ENCODE results near the gene C20orf144. TPM values are rescaled to one million over a fixed set of nuclear protein-coding genes. Genes with fewer than 3 reads are reported as not detected.

Gene C20orf144
- total and polyA plus RNA-seq, 2 experiments from 2014 or later: 0.26 to 0.66 TPM

DNA sequence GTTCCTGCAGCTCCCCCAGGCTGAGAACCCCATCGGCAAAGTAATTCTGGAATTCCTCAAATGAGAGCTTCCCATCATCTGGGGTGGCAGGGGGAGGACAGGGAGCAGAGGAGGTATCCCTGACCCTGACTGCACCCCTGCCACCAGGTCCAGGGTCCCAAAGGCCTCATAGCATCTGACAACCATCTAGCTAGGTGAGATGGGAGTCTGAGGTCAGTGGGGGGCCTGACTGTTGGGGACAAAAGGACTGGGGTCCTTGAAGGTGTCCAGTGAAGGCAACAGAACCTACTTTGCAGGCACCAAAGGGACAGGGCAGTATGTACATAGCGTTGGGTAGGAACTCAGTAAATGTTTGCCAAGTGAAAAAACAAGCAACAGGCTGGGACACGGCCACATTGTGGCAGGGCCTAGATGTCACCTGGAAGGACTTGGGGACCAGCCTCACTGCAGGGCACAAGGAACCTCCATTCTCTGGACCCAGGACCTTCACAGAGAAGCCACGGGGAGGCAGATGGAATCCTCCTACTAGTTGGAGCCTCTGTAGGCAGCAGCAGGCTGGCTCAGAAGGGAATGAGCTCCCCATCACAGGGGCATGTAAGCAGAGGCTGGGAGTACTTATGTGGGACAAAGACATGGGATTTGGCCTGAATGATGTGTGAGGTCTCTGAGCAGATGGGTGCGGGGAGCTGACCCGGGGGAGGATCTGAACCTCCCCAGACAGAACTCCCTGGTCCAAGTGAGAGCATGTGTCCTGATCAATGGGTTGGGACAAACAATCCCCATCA, 8.8 kb downstream of the C20orf144 start:
- no peak overlapping the region for H3K27ac Mint-ChIP-seq
- H3K4me3 Mint-ChIP-seq: no peak overlapping the region
- H3K36me3 Mint-ChIP-seq (ENCODE audit: low read depth): peaks cover 35% of the 10 kb centered on the region
- H3F3A ChIP-seq (replicated peaks; ENCODE audit: low read depth): peaks cover 14% of the 10 kb centered on the region; the same call in 1 of the 2 replicates
- no peak for ATAC-seq
- peaks cover 26% of the 10 kb centered on the region for H3K27me3 Mint-ChIP-seq (ENCODE audit: insufficient read depth, low read depth, poor library complexity)
- H3K4me1 ChIP-seq (ENCODE audit: insufficient read depth): peaks cover 25% of the 10 kb centered on the region
- H3K9me3 Mint-ChIP-seq: no peaks in the 10 kb centered on the region
- no peaks in the 10 kb centered on the region; the same call in 1 of the 2 replicates for H3K36me3 ChIP-seq (ENCODE audit: insufficient read depth)
- H3K27me3 ChIP-seq (ENCODE audit: insufficient read depth): peaks cover 11% of the 10 kb centered on the region; the same call in 1 of the 2 replicates
- H2AFZ ChIP-seq: no peak overlapping the region
- DNase-seq (ENCODE audit: low spot score): no peak
- H3K79me2 ChIP-seq (replicated peaks; ENCODE audit: insufficient read depth): no peaks in the 10 kb centered on the region; the same call in 1 of the 2 replicates
- no peak overlapping the region for H3K4me2 ChIP-seq
- TF ChIP-seq NANOG (IDR thresholded peaks at IDR 0.05; ENCODE audit: borderline replicate concordance) (no peak), STAT1 (IDR thresholded peaks at IDR 0.05; ENCODE audit: unreplicated experiment) (no peak), ZNF114 (CRISPR knock-in tag; IDR thresholded peaks at IDR 0.05) (no peak), POLR2AphosphoS5 (IDR thresholded peaks at IDR 0.05; ENCODE audit: low read depth) (no peak), CREB1 (CRISPR knock-in tag; IDR thresholded peaks at IDR 0.05; ENCODE audit: low read depth) (no peak), EZH2 (IDR thresholded peaks at IDR 0.05; ENCODE audit: low read depth, unreplicated experiment) (no peak), CTCF (conservative IDR thresholded peaks at IDR 0.05; ENCODE audit: low read depth in 2 of 2) (no peak), ZNF331 (CRISPR knock-in tag; IDR thresholded peaks at IDR 0.05; ENCODE audit: low read depth) (no peak), ZNF462 (CRISPR knock-in tag; IDR thresholded peaks at IDR 0.05) (no peak), EZH2phosphoT487 (IDR thresholded peaks at IDR 0.05; ENCODE audit: unreplicated experiment) (no peak), JUNB (IDR thresholded peaks at IDR 0.05; ENCODE audit: unreplicated experiment) (no peak)
- TF ChIP-seq, protein P1, sequence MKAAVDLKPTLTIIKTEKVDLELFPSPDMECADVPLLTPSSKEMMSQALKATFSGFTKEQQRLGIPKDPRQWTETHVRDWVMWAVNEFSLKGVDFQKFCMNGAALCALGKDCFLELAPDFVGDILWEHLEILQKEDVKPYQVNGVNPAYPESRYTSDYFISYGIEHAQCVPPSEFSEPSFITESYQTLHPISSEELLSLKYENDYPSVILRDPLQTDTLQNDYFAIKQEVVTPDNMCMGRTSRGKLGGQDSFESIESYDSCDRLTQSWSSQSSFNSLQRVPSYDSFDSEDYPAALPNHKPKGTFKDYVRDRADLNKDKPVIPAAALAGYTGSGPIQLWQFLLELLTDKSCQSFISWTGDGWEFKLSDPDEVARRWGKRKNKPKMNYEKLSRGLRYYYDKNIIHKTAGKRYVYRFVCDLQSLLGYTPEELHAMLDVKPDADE (IDR thresholded peaks at IDR 0.05): no peak
- TF ChIP-seq, protein P2, sequence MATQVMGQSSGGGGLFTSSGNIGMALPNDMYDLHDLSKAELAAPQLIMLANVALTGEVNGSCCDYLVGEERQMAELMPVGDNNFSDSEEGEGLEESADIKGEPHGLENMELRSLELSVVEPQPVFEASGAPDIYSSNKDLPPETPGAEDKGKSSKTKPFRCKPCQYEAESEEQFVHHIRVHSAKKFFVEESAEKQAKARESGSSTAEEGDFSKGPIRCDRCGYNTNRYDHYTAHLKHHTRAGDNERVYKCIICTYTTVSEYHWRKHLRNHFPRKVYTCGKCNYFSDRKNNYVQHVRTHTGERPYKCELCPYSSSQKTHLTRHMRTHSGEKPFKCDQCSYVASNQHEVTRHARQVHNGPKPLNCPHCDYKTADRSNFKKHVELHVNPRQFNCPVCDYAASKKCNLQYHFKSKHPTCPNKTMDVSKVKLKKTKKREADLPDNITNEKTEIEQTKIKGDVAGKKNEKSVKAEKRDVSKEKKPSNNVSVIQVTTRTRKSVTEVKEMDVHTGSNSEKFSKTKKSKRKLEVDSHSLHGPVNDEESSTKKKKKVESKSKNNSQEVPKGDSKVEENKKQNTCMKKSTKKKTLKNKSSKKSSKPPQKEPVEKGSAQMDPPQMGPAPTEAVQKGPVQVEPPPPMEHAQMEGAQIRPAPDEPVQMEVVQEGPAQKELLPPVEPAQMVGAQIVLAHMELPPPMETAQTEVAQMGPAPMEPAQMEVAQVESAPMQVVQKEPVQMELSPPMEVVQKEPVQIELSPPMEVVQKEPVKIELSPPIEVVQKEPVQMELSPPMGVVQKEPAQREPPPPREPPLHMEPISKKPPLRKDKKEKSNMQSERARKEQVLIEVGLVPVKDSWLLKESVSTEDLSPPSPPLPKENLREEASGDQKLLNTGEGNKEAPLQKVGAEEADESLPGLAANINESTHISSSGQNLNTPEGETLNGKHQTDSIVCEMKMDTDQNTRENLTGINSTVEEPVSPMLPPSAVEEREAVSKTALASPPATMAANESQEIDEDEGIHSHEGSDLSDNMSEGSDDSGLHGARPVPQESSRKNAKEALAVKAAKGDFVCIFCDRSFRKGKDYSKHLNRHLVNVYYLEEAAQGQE (IDR thresholded peaks at IDR 0.05; ENCODE audit: unreplicated experiment): no peak
- no peak overlapping the region for H3K27ac ChIP-seq (ENCODE audit: low read depth)
- no peak overlapping the region for H3K4me3 ChIP-seq
- H3K9me2 ChIP-seq (ENCODE audit: insufficient read depth): no peaks in the 10 kb centered on the region
- H3K4me1 Mint-ChIP-seq: peaks cover 35% of the 10 kb centered on the region
- peaks cover 3% of the 10 kb centered on the region for H4K20me1 ChIP-seq (replicated peaks; ENCODE audit: insufficient read depth)
